HG03342 (cell line): Measurements from ENCODE around the gene HYI.
"Not testable (repeated sequence)": the region's sequence is repeated elsewhere in the genome, so short reads cannot be mapped to it uniquely, and the experiment has no call there.

Experiments
- ATAC-seq: cut with Tn5 transposase; IDR thresholded peaks from one replicate; pipeline ENCODE4 v1.9.1; 2021; ENCODE audit warnings: mild to moderate bottlenecking, moderate library complexity; ENCODE audit not compliant: unreplicated experiment

The HYI gene

GRCh38 chr1:43465505-43466067 is 11.9 kb upstream of the HYI start:
- no peak for ATAC-seq

GRCh38 chr1:43464681-43465504 is 11.2 kb upstream of the HYI start:
- no peak for ATAC-seq

GRCh38 chr1:43463479-43463878 is 9.7 kb upstream of the HYI start:
- ATAC-seq, result no peak

GRCh38 chr1:43460988-43461693 is 7.4 kb upstream of the HYI start:
- ATAC-seq, result no peak

- not testable (repeated sequence) for ATAC-seq
These were observed 4.6 kb upstream of the HYI start for GRCh38 chr1:43458379-43458778.

GRCh38 chr1:43455213-43455889 is 1.6 kb upstream of the HYI start:
- ATAC-seq, result no peak

- peak; percentile 79 for ATAC-seq
These were observed 710 bp upstream of the HYI start for GRCh38 chr1:43454270-43455011.

GRCh38 chr1:43452789-43453441 is 816 bp downstream of the HYI start:
- ATAC-seq, result no peak

- ATAC-seq, result no peak
These were observed 1.8 kb downstream of the HYI start for GRCh38 chr1:43451701-43452532.

GRCh38 chr1:43451157-43451591 is 2.6 kb downstream of the HYI start:
- ATAC-seq, result no peak

- ATAC-seq, result no peak
These were observed 3.3 kb downstream of the HYI start for GRCh38 chr1:43450251-43450941.

- ATAC-seq, result no peak
These were observed 4.0 kb downstream of the HYI start for GRCh38 chr1:43449708-43450069.

GRCh38 chr1:43448955-43449707 is 4.6 kb downstream of the HYI start:
- ATAC-seq, result no peak

GRCh38 chr1:43447891-43448708 is 5.6 kb downstream of the HYI start:
- ATAC-seq, result no peak

- ATAC-seq, result no peak
These were observed 6.6 kb downstream of the HYI start for GRCh38 chr1:43446881-43447835.

GRCh38 chr1:43446388-43446740 is 7.4 kb downstream of the HYI start:
- ATAC-seq, result no peak
